HepG2 (cell line): ENCODE measurements around the gene UBE2H. TPM values are rescaled to one million over a fixed set of nuclear protein-coding genes. Genes with fewer than 3 reads are reported as not detected.

Experiments
- ATAC-seq: fragments of 200-7000 bp; cut with Tn5 transposase; 3 replicates; pipeline ENCODE4 v1.9.1; 2020; ENCODE audit warnings: mild to moderate bottlenecking, moderate library complexity
- BruUV-seq: library from RNA; stranded (reverse); fragments of 400-500 nt; replicated peaks from 2 replicates; lab custom pipeline; 2021; lab: Mats Ljungman, UMichigan
- CTCF ChIA-PET: fragments of 300-600 bp; formaldehyde crosslinking; extraction: SDS; loops from one replicate; lab custom pipeline; 2021; ENCODE audit warnings: low total read pairs, inconsistent platforms, low intra/inter-chr PET ratio; lab: Yijun Ruan, JAX
- POLR2A ChIA-PET: fragments of 350-600 bp; sonication (Branson Sonifier 250); formaldehyde crosslinking; loops from one replicate; lab custom pipeline; 2020; ENCODE audit warnings: antibody characterized with exemption, inconsistent platforms; lab: Yijun Ruan, JAX
- DNase-seq: peaks from one replicate; pipeline ENCODE4 v3.0.0-alpha.2; 2015; ENCODE audit warnings: low spot score
- FAIRE-seq: peaks from 3 replicates; lab custom pipeline; 2011; peaks lifted over from hg19 to GRCh38; lab: Jason Lieb, UNC
- H2AFZ ChIP-seq: one replicate; pipeline ENCODE4 v1.6.1; 2011; ENCODE audit warnings: low read length, inconsistent platforms
- H3K27ac ChIP-seq: fragments of 300-600 bp; 3 replicates; pipeline ENCODE4 v1.8.0; 2011; ENCODE audit warnings: mixed run types, mild to moderate bottlenecking, mixed read lengths, low read length, inconsistent platforms; ENCODE audit not compliant: insufficient read depth; ENCODE audit errors: extremely low read length
- H3K27me3 ChIP-seq, 2 experiments: fragments of 200-600 bp in 1 of 2; 2 replicates in 1 of 2; 3 replicates in 1 of 2; pipeline versions ENCODE4 v1.6.0 to v1.8.0; 2011; ENCODE audit warnings: low read length in 2 of 2, mild to moderate bottlenecking in 2 of 2, moderate library complexity in 2 of 2, inconsistent platforms in 1 of 2; ENCODE audit not compliant: insufficient read depth in 2 of 2, control insufficient read depth in 1 of 2
- H3K36me3 ChIP-seq, 2 experiments: fragments of 200-600 bp in 1 of 2; replicated peaks in 1 of 2; 2 replicates in 1 of 2; 3 replicates in 1 of 2; pipeline versions ENCODE4 v1.5.1 to v1.8.0; 2011; ENCODE audit warnings: low read length in 2 of 2, inconsistent platforms in 1 of 2; ENCODE audit not compliant: insufficient read depth in 2 of 2, control insufficient read depth in 1 of 2
- H3K4me1 ChIP-seq: 2 replicates; pipeline ENCODE4 v1.5.1; 2012; ENCODE audit warnings: low read length, inconsistent platforms; ENCODE audit not compliant: insufficient read depth
- H3K4me2 ChIP-seq: 2 replicates; pipeline ENCODE4 v1.6.0; 2011; ENCODE audit warnings: low read depth, low read length, inconsistent platforms
- H3K4me3 ChIP-seq, 3 experiments: fragments of 200-600 bp in 1 of 3; sonication (generic), shearing (Covaris generic) in 1 of 3; replicated peaks in 1 of 3; 2 replicates each; pipeline ENCODE4 v1.5.1; 2011 to 2016; ENCODE audit warnings: low read length in 3 of 3, inconsistent platforms in 2 of 3, low read depth in 2 of 3, mild to moderate bottlenecking in 2 of 3, control low read depth in 1 of 3, mixed read lengths in 1 of 3; ENCODE audit not compliant: insufficient read depth in 1 of 3
- H3K79me2 ChIP-seq: one replicate; pipeline ENCODE4 v1.6.1; 2011; ENCODE audit warnings: low read length, inconsistent platforms; ENCODE audit not compliant: insufficient read depth
- H3K9ac ChIP-seq: 2 replicates; pipeline ENCODE4 v1.6.0; 2011; ENCODE audit warnings: mild to moderate bottlenecking, low read depth, low read length, inconsistent platforms; ENCODE audit not compliant: insufficient read depth
- H3K9me3 ChIP-seq: 2 replicates; pipeline ENCODE4 v1.5.1; 2012; ENCODE audit warnings: mild to moderate bottlenecking, low read length
- H4K20me1 ChIP-seq: 2 replicates; pipeline ENCODE4 v1.6.0; 2011; ENCODE audit warnings: inconsistent platforms, mild to moderate bottlenecking, low read length, moderate library complexity; ENCODE audit not compliant: insufficient read depth
- GFI1 ChIP-seq: sonication (generic); formaldehyde crosslinking; IDR thresholded peaks from 2 replicates; pipeline ENCODE4 v1.5.0; 2020; ENCODE audit warnings: missing genetic modification reagents, mild to moderate bottlenecking, borderline replicate concordance
- HMG20B ChIP-seq: conservative IDR thresholded peaks from 2 replicates; pipeline ENCODE4 v1.6.1; 2016; ENCODE audit warnings: missing genetic modification reagents, missing compliant biosample characterization
- KLF16 ChIP-seq, 2 experiments: sonication (generic) in 1 of 2; formaldehyde crosslinking in 1 of 2; IDR thresholded peaks; 2 replicates each; pipeline versions ENCODE4 v1.6.1 to v1.8.0; 2016 to 2023; ENCODE audit warnings: missing genetic modification reagents in 2 of 2, missing compliant biosample characterization in 1 of 2
- SNAPC2 ChIP-seq: sonication (generic); formaldehyde crosslinking; IDR thresholded peaks from 2 replicates; pipeline ENCODE4 v1.8.1; 2022; ENCODE audit warnings: mild to moderate bottlenecking, missing genetic modification reagents
- TAF1 ChIP-seq: sonication (generic); formaldehyde crosslinking; IDR thresholded peaks from 2 replicates; pipeline ENCODE4 v1.4.0; 2020; ENCODE audit warnings: missing genetic modification reagents
- ZKSCAN8 ChIP-seq: IDR thresholded peaks from 2 replicates; pipeline ENCODE4 v1.6.1; 2016; ENCODE audit warnings: borderline replicate concordance, missing genetic modification reagents, missing compliant biosample characterization
- ZNF17 ChIP-seq: sonication (generic); formaldehyde crosslinking; IDR thresholded peaks from 2 replicates; pipeline ENCODE4 v1.5.0; 2020; ENCODE audit warnings: mild to moderate bottlenecking, missing genetic modification reagents
- ZNF225 ChIP-seq: sonication (generic); formaldehyde crosslinking; IDR thresholded peaks from 2 replicates; pipeline ENCODE4 v1.4.0; 2020; ENCODE audit warnings: mild to moderate bottlenecking, missing genetic modification reagents
- ZNF232 ChIP-seq: sonication (generic); formaldehyde crosslinking; IDR thresholded peaks from 2 replicates; pipeline ENCODE4 v1.4.0; 2020; ENCODE audit warnings: missing genetic modification reagents, borderline replicate concordance
- ZNF501 ChIP-seq: sonication (generic); formaldehyde crosslinking; IDR thresholded peaks from 2 replicates; pipeline ENCODE4 v1.5.1; 2020; ENCODE audit warnings: mild to moderate bottlenecking, moderate library complexity, missing genetic modification reagents
- ZNF569 ChIP-seq: sonication (generic); formaldehyde crosslinking; IDR thresholded peaks from 2 replicates; pipeline ENCODE4 v1.5.0; 2020; ENCODE audit warnings: mild to moderate bottlenecking, missing genetic modification reagents, moderate library complexity, borderline replicate concordance
- WGBS: methylation state at CpG from one replicate; pipeline ENCODE4 v1.1.6; 2017; ENCODE audit warnings: low lambda C conversion rate; 5-methylcytosine and 5-hydroxymethylcytosine counted together
- in situ Hi-C: cut with HindIII; loops from 2 replicates; pipeline ENCODE4 v1.10.0; 2017; ENCODE audit warnings: low pct_unique_long_range_greater_than_20kb; ENCODE audit not compliant: extremely low pct_ligation_motif_present
- intact Hi-C: fragments of 100-400 bp; cut with micrococcal nuclease; formaldehyde crosslinking; loops from one replicate; pipeline ENCODE4 v1.10.0; 2022; ENCODE audit not compliant: unreplicated experiment
- polyA plus RNA-seq, 8 experiments: library from polyadenylated mRNA; depleted of rRNA in 3 of 8; stranded (reverse) in 7 of 8; unstranded in 1 of 8; fragments of >200 nt; fragmentation: Illumina TruSeq in 4 of 8; extraction: Trizol in 4 of 8; gene quantifications; 2 replicates each; pipeline versions ENCODE4 v1.2.1 to v1.2.3, GENCODE V29; 2011 to 2016; ENCODE audit warnings: low read depth in 4 of 8, missing spikeins in 1 of 8, mixed read lengths in 1 of 8; ENCODE audit not compliant: insufficient read depth in 1 of 8
- total RNA-seq, 5 experiments: library from RNA; depleted of rRNA; stranded (reverse); fragments of >200 nt; fragmentation: Illumina TruSeq; extraction: Trizol; gene quantifications; 2 replicates each; pipeline ENCODE4 v1.2.3, GENCODE V29; 2016; ENCODE audit warnings: low read depth in 1 of 5
- TF ChIP-seq, protein P1 (sequence below): sonication (generic); formaldehyde crosslinking; IDR thresholded peaks from 2 replicates; pipeline ENCODE4 v1.4.0; 2020; ENCODE audit warnings: mild to moderate bottlenecking, missing genetic modification reagents

UBE2H gene
- total and polyA plus RNA-seq, 2 of the 13 experiments (the other 11 are each of a cell fraction or from before 2014, with no cell fraction given): 15.5 to 40.1 TPM

DNA sequence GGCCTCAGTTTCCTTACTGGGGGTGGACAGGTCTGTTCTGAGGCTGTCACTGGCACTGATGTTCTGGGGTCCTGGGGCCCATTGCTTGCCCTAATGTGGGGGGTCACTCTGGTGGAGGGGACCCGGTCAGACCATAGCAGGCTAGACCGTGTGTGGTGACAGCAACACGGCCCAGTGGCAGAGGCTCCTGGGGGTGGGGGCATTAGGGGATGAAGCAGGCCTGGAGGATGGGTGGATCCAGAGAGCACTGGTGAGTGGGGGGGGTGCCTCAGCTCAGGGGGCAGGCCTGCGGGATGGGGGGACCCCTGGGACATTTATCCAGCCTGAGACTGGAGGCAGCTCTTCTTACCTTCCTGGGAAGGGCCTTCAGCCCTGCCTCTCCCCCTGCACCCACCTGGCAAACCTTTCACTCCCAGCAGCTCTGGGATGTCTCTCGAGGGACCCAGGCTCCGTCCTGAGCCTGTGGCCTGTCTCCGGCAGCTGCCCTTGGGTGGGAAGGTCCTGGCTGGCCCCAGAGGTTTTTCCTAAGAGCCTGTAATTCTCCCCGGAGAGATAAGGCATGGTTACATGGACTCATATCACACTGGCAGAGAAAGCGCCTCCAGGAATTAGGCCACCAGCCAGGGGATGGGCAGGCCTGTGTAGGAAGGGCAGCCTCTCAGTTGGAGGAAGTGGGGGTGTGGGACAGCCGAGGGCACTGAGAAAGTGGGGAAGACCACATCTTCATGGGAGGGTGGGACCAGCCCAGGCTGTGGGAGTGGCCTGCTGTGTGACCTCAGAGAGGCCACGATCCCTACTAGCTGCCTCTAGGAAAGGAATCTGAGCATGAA lies 147.7 kb downstream of the UBE2H start (continued):
- TF ChIP-seq ZNF17 (CRISPR knock-in tag) (no peak), HMG20B (CRISPR knock-in tag) (no peak), SNAPC2 (CRISPR knock-in tag) (no peak), TAF1 (no peak), ZNF232 (no peak), ZNF569 (CRISPR knock-in tag) (no peak)
- TF ChIP-seq, all 625 proteins: peak for 0

- no peaks in the 10 kb centered on the region for H3K9me3 ChIP-seq
- no peak overlapping the region for H3K9ac ChIP-seq
- no peaks in the 10 kb centered on the region for H3K36me3 ChIP-seq
- H3K27me3 ChIP-seq: peaks cover 5 to 33% of the 10 kb centered on the region in 2 experiments; a peak in 3 of 5 replicates
- ChIA-PET POLR2A (no interaction called here), CTCF (no interaction called here)
- WGBS: 43% methylated on average over 6 of the region's 22 CpGs
- H3K4me1 ChIP-seq: no peaks in the 10 kb centered on the region
- in situ Hi-C loops: no loop called here
- no peaks in the 10 kb centered on the region for H4K20me1 ChIP-seq
- no peak overlapping the region for H3K4me3 ChIP-seq
- intact Hi-C loops: no loop called here
- BruUV-seq: no TSS peak
- peak; percentile 44; the same call in 2 of the 3 replicates for ATAC-seq
- H3K4me2 ChIP-seq: no peak overlapping the region
- no peaks in the 10 kb centered on the region for H3K79me2 ChIP-seq
- FAIRE-seq: no peak
- H3K27ac ChIP-seq: no peak overlapping the region
- TF ChIP-seq GFI1 (CRISPR knock-in tag) (no peak), ZNF225 (CRISPR knock-in tag) (no peak), ZNF501 (CRISPR knock-in tag) (no peak), ZKSCAN8 (CRISPR knock-in tag) (no peak), KLF16 (CRISPR knock-in tag; IDR thresholded peaks at IDR 0.05) (no peak)
- TF ChIP-seq, protein P1, sequence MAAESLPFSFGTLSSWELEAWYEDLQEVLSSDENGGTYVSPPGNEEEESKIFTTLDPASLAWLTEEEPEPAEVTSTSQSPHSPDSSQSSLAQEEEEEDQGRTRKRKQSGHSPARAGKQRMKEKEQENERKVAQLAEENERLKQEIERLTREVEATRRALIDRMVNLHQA: no peak
- TF ChIP-seq, all 625 proteins: peak for 0
- no peak for DNase-seq
- H2AFZ ChIP-seq: no peak overlapping the region
Measured at GRCh38 chr7:129804111-129804889, 148.5 kb downstream of the UBE2H start.
